Body of pancreas (tissue), 4 donors: ENCODE data around the gene ADAMTS16.

Experiments used
- POLR2A ChIP-seq, 3 donors: fragments of 450-650 bp; IDR thresholded peaks; one replicate each; pipeline ENCODE4 v1.6.1; 2016; ENCODE audit warnings: antibody characterized with exemption in 3 of 3, mild to moderate bottlenecking in 2 of 3
- TF ChIP-seq, protein P1 (sequence below), 7 experiments: fragments of 450-650 bp in 4 of 7; fragments of 200-600 bp in 3 of 7; sonication (generic) in 3 of 7; IDR thresholded peaks; one replicate each; pipeline ENCODE4 v1.5.1; 2016 to 2019; ENCODE audit warnings: antibody characterized with exemption in 7 of 7

DNA sequence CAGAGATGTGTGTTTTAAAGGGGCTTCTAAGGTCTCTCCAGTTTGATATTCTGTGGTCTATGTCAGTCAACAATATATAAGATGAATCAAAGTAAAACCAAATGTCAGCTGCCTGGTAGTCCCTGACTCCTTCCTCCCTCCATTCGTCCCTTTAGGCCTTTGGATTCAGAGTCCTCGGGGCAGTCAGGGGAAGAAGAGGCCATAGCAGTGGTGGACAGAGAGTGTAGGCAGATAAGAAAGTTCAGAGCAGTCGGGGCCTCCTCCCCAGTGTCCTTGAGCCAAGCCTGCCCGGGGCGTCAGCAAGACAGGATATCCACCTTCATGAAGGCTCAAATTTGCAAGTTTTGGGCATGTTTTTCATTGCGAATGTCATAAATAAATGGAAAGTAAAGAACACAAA lies 110.6 kb downstream of the ADAMTS16 start:
- TF ChIP-seq POLR2A (IDR thresholded peaks at IDR 0.05), result no peak
- TF ChIP-seq, protein P1, sequence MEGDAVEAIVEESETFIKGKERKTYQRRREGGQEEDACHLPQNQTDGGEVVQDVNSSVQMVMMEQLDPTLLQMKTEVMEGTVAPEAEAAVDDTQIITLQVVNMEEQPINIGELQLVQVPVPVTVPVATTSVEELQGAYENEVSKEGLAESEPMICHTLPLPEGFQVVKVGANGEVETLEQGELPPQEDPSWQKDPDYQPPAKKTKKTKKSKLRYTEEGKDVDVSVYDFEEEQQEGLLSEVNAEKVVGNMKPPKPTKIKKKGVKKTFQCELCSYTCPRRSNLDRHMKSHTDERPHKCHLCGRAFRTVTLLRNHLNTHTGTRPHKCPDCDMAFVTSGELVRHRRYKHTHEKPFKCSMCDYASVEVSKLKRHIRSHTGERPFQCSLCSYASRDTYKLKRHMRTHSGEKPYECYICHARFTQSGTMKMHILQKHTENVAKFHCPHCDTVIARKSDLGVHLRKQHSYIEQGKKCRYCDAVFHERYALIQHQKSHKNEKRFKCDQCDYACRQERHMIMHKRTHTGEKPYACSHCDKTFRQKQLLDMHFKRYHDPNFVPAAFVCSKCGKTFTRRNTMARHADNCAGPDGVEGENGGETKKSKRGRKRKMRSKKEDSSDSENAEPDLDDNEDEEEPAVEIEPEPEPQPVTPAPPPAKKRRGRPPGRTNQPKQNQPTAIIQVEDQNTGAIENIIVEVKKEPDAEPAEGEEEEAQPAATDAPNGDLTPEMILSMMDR (IDR thresholded peaks at IDR 0.05), result no peak
